ENCODE results near the gene ANGEL1. TPM values are rescaled to one million over a fixed set of nuclear protein-coding genes. Genes with fewer than 3 reads are reported as not detected.

Gene ANGEL1
- total and polyA plus RNA-seq, 2 of the 8 experiments (the other 6 are each of a cell fraction or from before 2014, with no cell fraction given): 26.8 to 27.2 TPM

DNA sequence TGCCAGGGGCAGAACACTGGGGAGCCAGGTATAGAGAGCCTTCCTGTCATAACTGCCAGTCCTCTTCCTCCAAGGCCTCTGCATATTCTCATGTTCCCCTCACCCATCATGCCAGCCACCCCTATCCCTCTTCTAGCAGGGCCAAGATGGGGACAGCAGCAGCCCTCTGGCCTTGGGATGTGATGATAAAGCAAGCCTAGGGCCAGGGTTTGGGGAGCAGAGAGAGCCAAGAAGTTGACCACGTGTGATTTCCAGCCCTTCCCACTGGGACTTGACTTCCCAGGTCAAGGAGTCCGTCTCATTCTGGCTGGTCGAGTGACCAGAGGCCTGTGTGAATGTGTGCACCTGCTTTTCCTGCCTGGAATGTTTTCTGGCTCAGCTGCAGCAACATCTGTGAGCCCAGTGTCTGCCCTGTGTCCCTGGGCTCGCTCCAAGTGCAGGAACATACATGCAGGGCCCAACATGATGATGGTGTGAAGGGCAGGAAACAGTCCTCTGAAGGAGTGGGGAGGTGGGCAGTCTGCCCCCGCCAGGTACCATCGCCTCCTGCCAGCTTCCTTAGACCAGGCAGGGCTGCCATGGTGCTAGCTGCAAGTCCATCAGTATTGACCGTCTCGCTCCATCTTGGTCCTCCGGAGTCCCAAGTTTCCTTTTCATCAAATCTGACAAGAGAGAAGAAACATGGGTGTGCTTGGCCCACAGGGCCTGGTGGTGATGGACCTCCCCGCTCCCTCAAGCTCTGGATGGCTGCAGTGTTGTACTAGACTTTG, 30.4 kb downstream of the ANGEL1 start:
- WGBS, 2 experiments (ENCODE audit: extremely low coverage in 1 of 2, insufficient coverage in 1 of 2, insufficient read length in 1 of 2, insufficient replicate concordance in 2 of 2, low coverage in 1 of 2, low lambda C conversion rate in 2 of 2, missing lambda C conversion rate in 1 of 2): 91% methylated on average over 10 of the region's 10 CpGs; no CpG with 5 or more reads in 1 of the 2 experiments

More for the DNA sequence above, 30.4 kb downstream of the ANGEL1 start:
- H3K23ac ChIP-seq (ENCODE audit: insufficient read length): no peak overlapping the region
- H2BK15ac ChIP-seq (ENCODE audit: low read length): no peak overlapping the region
- no peak overlapping the region for H3K4me3 ChIP-seq (ENCODE audit: extremely low read depth in 1 of 4, insufficient read depth in 2 of 4, low read depth in 3 of 4, low read length in 4 of 4)
- H4K20me1 ChIP-seq (replicated peaks in 1 of 2; ENCODE audit: control insufficient read depth in 1 of 2, insufficient read depth in 2 of 2, low read length in 2 of 2): peaks cover 2 to 4% of the 10 kb centered on the region in 2 experiments
- no peak overlapping the region for H4K5ac ChIP-seq (ENCODE audit: insufficient read length, low read depth, low read length)
- TF ChIP-seq SP4 (IDR thresholded peaks at IDR 0.05; ENCODE audit: low read length) (no peak), RNF2 (IDR thresholded peaks at IDR 0.05; ENCODE audit: borderline replicate concordance, low read depth, low read length, missing control alignments, poor library complexity, severe bottlenecking) (no peak), SRF (IDR thresholded peaks at IDR 0.05; ENCODE audit: low read depth, low read length) (no peak), BACH1 (IDR thresholded peaks at IDR 0.05; ENCODE audit: low read length) (no peak), KDM4A (IDR thresholded peaks at IDR 0.05; ENCODE audit: low read depth, low read length, severe bottlenecking) (no peak)
- no peak overlapping the region for H4K91ac ChIP-seq (replicated peaks; ENCODE audit: insufficient read length, low read length)
- no peak overlapping the region for H2AFZ ChIP-seq (ENCODE audit: low read length)
- H3K18ac ChIP-seq (ENCODE audit: extremely low read depth, low read length): no peak overlapping the region
- no peaks in the 10 kb centered on the region for H3K23me2 ChIP-seq (ENCODE audit: low read depth, low read length)
- FAIRE-seq: no peak
- no peak overlapping the region for H3K14ac ChIP-seq (ENCODE audit: insufficient read length)
- H2BK5ac ChIP-seq (ENCODE audit: low read depth, low read length): no peak overlapping the region
- no peak overlapping the region for H2BK120ac ChIP-seq (replicated peaks; ENCODE audit: low read depth, low read length)
- no peak overlapping the region for H2BK20ac ChIP-seq (ENCODE audit: low read length)
- H3K4me2 ChIP-seq (ENCODE audit: insufficient read depth in 1 of 2, low read depth in 2 of 2, low read length in 2 of 2): no peak overlapping the region
- ChIA-PET CTCF (ENCODE audit: partially characterized antibody) (interaction anchor here (0.9 to 13.7 kb wide), 11 partner anchors 11 to 288 kb away, joined by 3 to 234 read pairs (median 30); partner anchors contain the start of gene VASH1), POLR2A (ENCODE audit: partially characterized antibody) (interaction anchor here (1.2 to 2.4 kb wide), 3 partner anchors 9 to 17 kb away, joined by 3 to 11 read pairs (median 5); no protein-coding TSS in a partner anchor)
- DNase-seq (ENCODE audit: low read depth in 1 of 2, low spot score in 2 of 2): peak in 1 of 2 experiments; percentile 22
- no peaks in the 10 kb centered on the region for H3K4me1 ChIP-seq (replicated peaks in 1 of 4; ENCODE audit: control insufficient read depth in 3 of 4, insufficient read depth in 4 of 4, low read length in 3 of 4)
- no peak overlapping the region for H2BK12ac ChIP-seq (ENCODE audit: low read depth, low read length)
- no peaks in the 10 kb centered on the region for H3K9me3 ChIP-seq (ENCODE audit: insufficient read depth in 2 of 2, low read depth in 1 of 2, low read length in 1 of 2)
- H3K56ac ChIP-seq (replicated peaks; ENCODE audit: insufficient read length, low read depth, low read length): no peak overlapping the region
- no peak overlapping the region for H4K8ac ChIP-seq (ENCODE audit: extremely low read depth, insufficient read depth, low read length)
- no peak overlapping the region for H3K9ac ChIP-seq (replicated peaks in 1 of 4; ENCODE audit: extremely low read depth in 1 of 4, low read depth in 3 of 4, low read length in 3 of 4)
- H2AK5ac ChIP-seq (ENCODE audit: low read depth, low read length): no peak overlapping the region
- no peak overlapping the region for H3K27ac ChIP-seq (ENCODE audit: low read depth, low read length)
- H3K79me1 ChIP-seq (ENCODE audit: low read depth, low read length): no peaks in the 10 kb centered on the region
- peaks cover 6 to 19% (median 9%) of the 10 kb centered on the region in 4 experiments; a peak in 5 of 8 replicates for H3K36me3 ChIP-seq (ENCODE audit: control insufficient read depth in 2 of 4, insufficient read depth in 4 of 4, low read length in 3 of 4)
- H3K4ac ChIP-seq (replicated peaks; ENCODE audit: insufficient read length, low read depth, low read length): no peak overlapping the region
- H3K27me3 ChIP-seq (replicated peaks in 1 of 4; ENCODE audit: control insufficient read depth in 3 of 4, extremely low read depth in 1 of 4, insufficient read depth in 3 of 4, low read length in 3 of 4): no peaks in the 10 kb centered on the region
- H3K79me2 ChIP-seq (ENCODE audit: control insufficient read depth in 1 of 2, insufficient read depth in 2 of 2, low read length in 2 of 2): no peaks in the 10 kb centered on the region

Measured in H1 (cell line).